Naive thymus-derived CD8-positive, alpha-beta T cell (primary cell): ENCODE results near the gene MIA. TPM values are rescaled to one million over a fixed set of nuclear protein-coding genes. Genes with fewer than 3 reads are reported as not detected.
"Not testable (repeated sequence)": the region's sequence is repeated elsewhere in the genome, so short reads cannot be mapped to it uniquely, and the experiment has no call there.

Source experiments
- ATAC-seq, 2 donors: fragments of 150-1000 bp; cut with Tn5 transposase in 1 of 2; sonication (Bioruptor Pico), chemical (Tn5 transposase) in 1 of 2; 1 replicate in 1 of 2; 2 replicates in 1 of 2; pipeline ENCODE4 v1.10.0; 2021; ENCODE audit warnings: mild to moderate bottlenecking in 2 of 2, moderate library complexity in 2 of 2
- POLR2A ChIA-PET: fragments of 350-600 bp; sonication (Branson Sonifier 250); formaldehyde crosslinking; loops from one replicate; lab custom pipeline; 2021; ENCODE audit warnings: antibody characterized with exemption; lab: Charles Lee
- DNase-seq, 10 donors: peaks; one replicate each; pipeline versions ENCODE4 v3.0.0 to v3.0.0-alpha.2; 2020 to 2022
- H3K27ac Mint-ChIP-seq, 10 donors: one replicate each; pipeline ENCODE4 v1.8.0; 2020 to 2022; ENCODE audit warnings: mild to moderate bottlenecking in 10 of 10, mixed read lengths in 10 of 10, moderate library complexity in 4 of 10, inconsistent platforms in 1 of 10
- H3K27me3 Mint-ChIP-seq, 5 donors: one replicate each; pipeline ENCODE4 v1.8.0; 2021 to 2022; ENCODE audit warnings: mixed read lengths in 5 of 5
- H3K36me3 Mint-ChIP-seq, 3 donors: one replicate each; pipeline ENCODE4 v1.8.0; 2020 to 2022; ENCODE audit warnings: mixed read lengths in 3 of 3, mild to moderate bottlenecking in 2 of 3, inconsistent platforms in 1 of 3
- H3K4me1 Mint-ChIP-seq, 4 donors: one replicate each; pipeline ENCODE4 v1.8.0; 2021 to 2022; ENCODE audit warnings: mixed read lengths in 4 of 4
- H3K4me3 Mint-ChIP-seq, 10 donors: one replicate each; pipeline ENCODE4 v1.8.0; 2020 to 2022; ENCODE audit warnings: mild to moderate bottlenecking in 10 of 10, mixed read lengths in 10 of 10, moderate library complexity in 6 of 10, inconsistent platforms in 1 of 10
- H3K9me3 Mint-ChIP-seq, 9 donors: one replicate each; pipeline ENCODE4 v1.8.0; 2020 to 2022; ENCODE audit warnings: mixed read lengths in 9 of 9, mild to moderate bottlenecking in 3 of 9, inconsistent platforms in 1 of 9, moderate library complexity in 1 of 9
- polyA plus RNA-seq, 3 donors: library from polyadenylated mRNA; unstranded; fragments of 300-500 nt; fragmentation: Illumina TruSeq; gene quantifications; one replicate each; pipeline ENCODE4 v1.2.3, GENCODE V29; 2021
- total RNA-seq, 8 experiments: library from RNA in 2 of 8; stranded (reverse) in 2 of 8; gene quantifications; one replicate each; pipeline ENCODE4 v1.2.3 and lab custom pipeline; 2021 to 2026

The MIA gene
- total RNA-seq (1 to 10 TPM in 1 of 2 experiments, not detected in 1; 2.2 TPM), polyA plus RNA-seq (not detected), total RNA-seq (lab: John Stamatoyannopoulos, UW) (0 reads per million in 6 experiments)

- H3K36me3 Mint-ChIP-seq, result peaks cover 3 to 9% (median 6%) of the 10 kb centered on the region in 3 donors
- H3K27ac Mint-ChIP-seq, result peak within 1 kb of the TSS in 7 of 10 donors; percentile 58 to 99 (median 80)
- DNase-seq (no peak), ATAC-seq (no peak)
- POLR2A ChIA-PET, result interaction anchor here (1.2 to 6.4 kb wide), 2 partner anchors 15 to 26 kb away, joined by 3 to 301 read pairs; partner anchors contain the start of gene EGLN2
- H3K4me3 Mint-ChIP-seq, result peak within 1 kb of the TSS in 3 of 10 donors; percentile 19 to 44 (median 40)
- H3K27me3 Mint-ChIP-seq, result peaks cover 0 to 2% (median 0%) of the 10 kb centered on the region in 5 donors
- H3K9me3 Mint-ChIP-seq, result peaks cover 0 to 4% (median 0%) of the 10 kb centered on the region in 9 donors
- peaks cover 19 to 45% (median 41%) of the 10 kb centered on the region in 4 donors for H3K4me1 Mint-ChIP-seq
Measured at GRCh38 chr19:40774916-40775631, at the start of gene MIA. Gene MIA, plus strand, starts transcription at chr19:40775521. Its CDS starts 22 bp downstream, at chr19:40775543.

GRCh38 chr19:40726279-40726678, 49.0 kb upstream of the MIA start:
- ATAC-seq (no peak), DNase-seq (no peak)
- Mint-ChIP-seq H3K4me3 (no peak overlapping the region), H3K36me3 (peaks cover 0 to 50% (median 21%) of the 10 kb centered on the region in 3 donors), H3K27ac (no peak overlapping the region), H3K4me1 (peaks cover 8 to 26% (median 16%) of the 10 kb centered on the region in 4 donors), H3K27me3 (no peaks in the 10 kb centered on the region), H3K9me3 (no peaks in the 10 kb centered on the region)
- POLR2A ChIA-PET, result interaction anchor here (0.7 kb wide), 1 partner anchor 680 kb away, joined by 4 read pairs; no protein-coding TSS in a partner anchor

- POLR2A ChIA-PET, H3K9me3 Mint-ChIP-seq, H3K27me3 Mint-ChIP-seq, DNase-seq, H3K4me3 Mint-ChIP-seq, H3K4me1 Mint-ChIP-seq, ATAC-seq: not testable (repeated sequence)
- Mint-ChIP-seq H3K36me3 (peaks cover 0 to 71% (median 32%) of the 10 kb centered on the region in 3 donors), H3K27ac (peak overlapping the region in 1 of 10 donors; percentile 48)
Measured at GRCh38 chr19:40730065-40730464, 45.3 kb upstream of the MIA start.

- peaks cover 6 to 65% (median 32%) of the 10 kb centered on the region in 3 donors for H3K36me3 Mint-ChIP-seq
- H3K4me1 Mint-ChIP-seq, ATAC-seq, H3K4me3 Mint-ChIP-seq, H3K9me3 Mint-ChIP-seq, H3K27me3 Mint-ChIP-seq, DNase-seq, H3K27ac Mint-ChIP-seq: not testable (repeated sequence)
- POLR2A ChIA-PET, result interaction anchor here (1.0 kb wide), 1 partner anchor 18 kb away, joined by 3 read pairs; no protein-coding TSS in a partner anchor
Measured at GRCh38 chr19:40732304-40732703, 43.0 kb upstream of the MIA start.

GRCh38 chr19:40733149-40733548, 42.2 kb upstream of the MIA start:
- H3K4me3 Mint-ChIP-seq, result no peak overlapping the region

GRCh38 chr19:40735013-40735771, 40.1 kb upstream of the MIA start:
- H3K9me3 Mint-ChIP-seq, result no peaks in the 10 kb centered on the region
- H3K27me3 Mint-ChIP-seq, result no peaks in the 10 kb centered on the region
- peaks cover 0 to 6% (median 1%) of the 10 kb centered on the region in 4 donors for H3K4me1 Mint-ChIP-seq
- POLR2A ChIA-PET, result no interaction called here
- H3K36me3 Mint-ChIP-seq, result peaks cover 6 to 68% (median 27%) of the 10 kb centered on the region in 3 donors
- DNase-seq (no peak), ATAC-seq (no peak)
- H3K27ac Mint-ChIP-seq, result peak overlapping the region in 5 of 10 donors; percentile 1 to 81 (median 71)
- peak overlapping the region in 1 of 10 donors; percentile 32 for H3K4me3 Mint-ChIP-seq

More at GRCh38 chr19:40733149-40733548, 42.2 kb upstream of the MIA start:
- no peaks in the 10 kb centered on the region for H3K27me3 Mint-ChIP-seq
- H3K36me3 Mint-ChIP-seq, result peaks cover 6 to 68% (median 29%) of the 10 kb centered on the region in 3 donors
- no peaks in the 10 kb centered on the region for H3K9me3 Mint-ChIP-seq
- peaks cover 0 to 6% (median 1%) of the 10 kb centered on the region in 4 donors for H3K4me1 Mint-ChIP-seq
- DNase-seq (no peak), ATAC-seq (no peak)
- POLR2A ChIA-PET, result interaction anchor here (1.0 kb wide), 1 partner anchor 17 kb away, joined by 3 read pairs; no protein-coding TSS in a partner anchor
- H3K27ac Mint-ChIP-seq, result no peak overlapping the region

GRCh38 chr19:40736661-40737060, 38.7 kb upstream of the MIA start:
- Mint-ChIP-seq H3K4me3 (no peak overlapping the region), H3K36me3 (peaks cover 6 to 57% (median 18%) of the 10 kb centered on the region in 3 donors), H3K27ac (no peak overlapping the region)

GRCh38 chr19:40737102-40737644, 38.1 kb upstream of the MIA start:
- no peak overlapping the region for H3K27ac Mint-ChIP-seq
- H3K9me3 Mint-ChIP-seq, result no peaks in the 10 kb centered on the region
- DNase-seq (no peak), ATAC-seq (no peak)
- no peak overlapping the region for H3K4me3 Mint-ChIP-seq
- no peaks in the 10 kb centered on the region for H3K27me3 Mint-ChIP-seq
- H3K36me3 Mint-ChIP-seq, result peaks cover 6 to 53% (median 18%) of the 10 kb centered on the region in 3 donors
- POLR2A ChIA-PET, result no interaction called here
- peaks cover 0 to 3% (median 1%) of the 10 kb centered on the region in 4 donors for H3K4me1 Mint-ChIP-seq

More at GRCh38 chr19:40736661-40737060, 38.7 kb upstream of the MIA start:
- DNase-seq (no peak), ATAC-seq (no peak)
- Mint-ChIP-seq H3K9me3 (no peaks in the 10 kb centered on the region), H3K27me3 (no peaks in the 10 kb centered on the region), H3K4me1 (peaks cover 0 to 3% (median 0%) of the 10 kb centered on the region in 4 donors)
- POLR2A ChIA-PET, result interaction anchor here (0.5 to 0.7 kb wide), 2 partner anchors 13 to 30 kb away, joined by 3 to 10 read pairs; no protein-coding TSS in a partner anchor

- Mint-ChIP-seq H3K36me3 (peaks cover 6 to 32% (median 10%) of the 10 kb centered on the region in 3 donors), H3K27me3 (no peaks in the 10 kb centered on the region), H3K9me3 (no peaks in the 10 kb centered on the region), H3K4me3 (no peak overlapping the region), H3K27ac (peak overlapping the region in 1 of 10 donors; percentile 62), H3K4me1 (peaks cover 0 to 3% (median 1%) of the 10 kb centered on the region in 4 donors)
- no peak for ATAC-seq
- no peak for DNase-seq
- POLR2A ChIA-PET, result interaction anchor here (2.3 kb wide), 1 partner anchor 68 kb away, joined by 5 read pairs; no protein-coding TSS in a partner anchor
Measured at GRCh38 chr19:40739030-40739839, 36.1 kb upstream of the MIA start.

GRCh38 chr19:40739871-40740703, 35.2 kb upstream of the MIA start:
- DNase-seq, result no peak
- POLR2A ChIA-PET, result interaction anchor here (2.3 kb wide), 1 partner anchor 67 kb away, joined by 5 read pairs; no protein-coding TSS in a partner anchor
- H3K4me1 Mint-ChIP-seq, result peaks cover 0 to 3% (median 1%) of the 10 kb centered on the region in 4 donors
- no peak overlapping the region for H3K4me3 Mint-ChIP-seq
- H3K36me3 Mint-ChIP-seq, result peaks cover 6 to 24% (median 7%) of the 10 kb centered on the region in 3 donors
- H3K9me3 Mint-ChIP-seq, result no peaks in the 10 kb centered on the region
- no peak for ATAC-seq
- H3K27me3 Mint-ChIP-seq, result no peaks in the 10 kb centered on the region
- H3K27ac Mint-ChIP-seq, result no peak overlapping the region

- Mint-ChIP-seq H3K27ac (peak overlapping the region in 1 of 10 donors; percentile 80), H3K27me3 (no peaks in the 10 kb centered on the region), H3K4me3 (no peak overlapping the region), H3K9me3 (no peaks in the 10 kb centered on the region), H3K36me3 (peaks cover 0 to 17% (median under 1%) of the 10 kb centered on the region in 3 donors), H3K4me1 (peaks cover 0 to 2% (median 0%) of the 10 kb centered on the region in 4 donors)
- POLR2A ChIA-PET, result interaction anchor here (2.3 kb wide), 1 partner anchor 66 kb away, joined by 5 read pairs; no protein-coding TSS in a partner anchor
- DNase-seq (no peak), ATAC-seq (no peak)
Measured at GRCh38 chr19:40740747-40741146, 34.6 kb upstream of the MIA start.
